ENCODE data around the gene BICDL1. TPM values are rescaled to one million over a fixed set of nuclear protein-coding genes. Genes with fewer than 3 reads are reported as not detected.

Gene BICDL1
- total RNA-seq, 1 experiment from 2014 or later: 22.2 TPM

- no peak overlapping the region for H3K4me3 ChIP-seq (ENCODE audit: low read depth in 2 of 2, low read length in 2 of 2)
- no peaks in the 10 kb centered on the region for H3K27me3 ChIP-seq (ENCODE audit: control insufficient read depth, insufficient read depth, low read length)
- DNase-seq (ENCODE audit: low read depth, low spot score) (no peak), ATAC-seq (no peak)
- no peaks in the 10 kb centered on the region for H3K9me3 ChIP-seq (ENCODE audit: control insufficient read depth, insufficient read depth, low read depth, low read length)
- in situ Hi-C loops (cut with HindIII; ENCODE audit: low pct_unique_long_range_greater_than_20kb, low sequenced_read_pairs): no loop called here
- TF ChIP-seq SIN3A (IDR thresholded peaks at IDR 0.05; ENCODE audit: borderline replicate concordance, insufficient read depth, low read depth, low read length) (no peak), REST (IDR thresholded peaks at IDR 0.05; ENCODE audit: insufficient read depth in 1 of 2, low read depth in 2 of 2, low read length in 1 of 2) (no peak), CTCF (IDR thresholded peaks at IDR 0.05) (no peak), POLR2AphosphoS5 (IDR thresholded peaks at IDR 0.05; ENCODE audit: low read depth, low read length) (no peak), TCF7L2 (IDR thresholded peaks at IDR 0.05; ENCODE audit: low read depth, low read length) (no peak)
- no peak overlapping the region for H3K27ac ChIP-seq (ENCODE audit: low read length)
- no peaks in the 10 kb centered on the region for H3K4me1 ChIP-seq (ENCODE audit: control insufficient read depth, insufficient read depth, low read length)
- POLR2A ChIA-PET: no interaction called here
- no TSS peak for BruUV-seq (replicated peaks)
- CTCF ChIA-PET: interaction anchor here (0.6 to 0.7 kb wide), 2 partner anchors 24 to 87 kb away, joined by 4 to 6 read pairs; no protein-coding TSS in a partner anchor
- intact Hi-C loops (cut with micrococcal nuclease; ENCODE audit: unreplicated experiment): no loop called here
- H3K36me3 ChIP-seq (ENCODE audit: control insufficient read depth, insufficient read depth, low read length): no peaks in the 10 kb centered on the region
Measured at GRCh38 chr12:119949145-119949544, 39.9 kb upstream of the BICDL1 start.

GRCh38 chr12:119949594-119949993 lies 39.4 kb upstream of the BICDL1 start:
- no TSS peak for BruUV-seq (replicated peaks)
- no peaks in the 10 kb centered on the region for H3K9me3 ChIP-seq (ENCODE audit: control insufficient read depth, insufficient read depth, low read depth, low read length)
- DNase-seq (ENCODE audit: low read depth, low spot score) (no peak), ATAC-seq (no peak)
- intact Hi-C loops (cut with micrococcal nuclease; ENCODE audit: unreplicated experiment) (no loop called here), in situ Hi-C loops (cut with HindIII; ENCODE audit: low pct_unique_long_range_greater_than_20kb, low sequenced_read_pairs) (no loop called here)
- TF ChIP-seq CTCF (IDR thresholded peaks at IDR 0.05) (no peak), SIN3A (IDR thresholded peaks at IDR 0.05; ENCODE audit: borderline replicate concordance, insufficient read depth, low read depth, low read length) (no peak)
- CTCF ChIA-PET: interaction anchor here (0.6 to 0.7 kb wide), 2 partner anchors 23 to 86 kb away, joined by 4 to 6 read pairs; no protein-coding TSS in a partner anchor
- H3K27me3 ChIP-seq (ENCODE audit: control insufficient read depth, insufficient read depth, low read length): no peaks in the 10 kb centered on the region
- no peaks in the 10 kb centered on the region for H3K4me1 ChIP-seq (ENCODE audit: control insufficient read depth, insufficient read depth, low read length)
- H3K27ac ChIP-seq (ENCODE audit: low read length): no peak overlapping the region
- no peak overlapping the region for H3K4me3 ChIP-seq (ENCODE audit: low read depth in 2 of 2, low read length in 2 of 2)
- no peaks in the 10 kb centered on the region for H3K36me3 ChIP-seq (ENCODE audit: control insufficient read depth, insufficient read depth, low read length)
- POLR2A ChIA-PET: no interaction called here

All from Panc1 (cell line).